Erythroblast (primary cell): Measurements from ENCODE around the gene CLASP1.
"Not testable (repeated sequence)": the region's sequence is repeated elsewhere in the genome, so short reads cannot be mapped to it uniquely, and the experiment has no call there.

ENCODE experiments used
- DNase-seq, 2 experiments: peaks; one replicate each; lab custom pipeline; 2025; lab: John Stamatoyannopoulos, UW
- GATA1 ChIP-seq: IDR thresholded peaks from 2 replicates; pipeline ENCODE4 v1.6.1; 2011; ENCODE audit warnings: low read depth, mild to moderate bottlenecking, control low read depth, low read length, moderate library complexity
- POLR2A ChIP-seq: IDR thresholded peaks from 2 replicates; pipeline ENCODE4 v1.6.1; 2011; ENCODE audit warnings: mild to moderate bottlenecking, low read length

The CLASP1 gene

GRCh38 chr2:121330921-121331320 is 318.3 kb downstream of the CLASP1 start:
- DNase-seq = no peak
- TF ChIP-seq GATA1 (no peak), POLR2A (no peak)

- TF ChIP-seq GATA1 (no peak), POLR2A (no peak)
- DNase-seq = no peak
Measured at GRCh38 chr2:121329786-121330185, 319.5 kb downstream of the CLASP1 start.

- DNase-seq = no peak
- TF ChIP-seq POLR2A = no peak
- TF ChIP-seq GATA1 = no peak
Measured at GRCh38 chr2:121326628-121327027, 322.6 kb downstream of the CLASP1 start.

- no peak for DNase-seq
- TF ChIP-seq GATA1 (no peak), POLR2A (no peak)
Measured at GRCh38 chr2:121324601-121325000, 324.7 kb downstream of the CLASP1 start.

- TF ChIP-seq POLR2A = no peak
- TF ChIP-seq GATA1 = no peak
- no peak for DNase-seq
Measured at GRCh38 chr2:121321476-121321875, 327.8 kb downstream of the CLASP1 start.

- DNase-seq = no peak
- no peak for TF ChIP-seq POLR2A
- no peak for TF ChIP-seq GATA1
Measured at GRCh38 chr2:121319941-121320340, 329.3 kb downstream of the CLASP1 start.

- TF ChIP-seq GATA1 (no peak), POLR2A (no peak)
Measured at GRCh38 chr2:121316986-121317385, 332.3 kb downstream of the CLASP1 start.

GRCh38 chr2:121313701-121314100 is 335.6 kb downstream of the CLASP1 start:
- DNase-seq = not testable (repeated sequence)

More at GRCh38 chr2:121316986-121317385, 332.3 kb downstream of the CLASP1 start:
- no peak for DNase-seq

GRCh38 chr2:121309801-121310200 is 339.5 kb downstream of the CLASP1 start:
- no peak for TF ChIP-seq POLR2A
- no peak for TF ChIP-seq GATA1

GRCh38 chr2:121309323-121309722 is 339.9 kb downstream of the CLASP1 start:
- DNase-seq = no peak
- TF ChIP-seq GATA1 (no peak), POLR2A (no peak)

More at GRCh38 chr2:121309801-121310200, 339.5 kb downstream of the CLASP1 start:
- DNase-seq = peak in 1 of 2 experiments; percentile 17

GRCh38 chr2:121307048-121307447 is 342.2 kb downstream of the CLASP1 start:
- TF ChIP-seq POLR2A (no peak), GATA1 (no peak)

GRCh38 chr2:121304941-121305340 is 344.3 kb downstream of the CLASP1 start:
- DNase-seq = no peak
- TF ChIP-seq POLR2A = no peak
- no peak for TF ChIP-seq GATA1

More at GRCh38 chr2:121307048-121307447, 342.2 kb downstream of the CLASP1 start:
- no peak for DNase-seq

GRCh38 chr2:121303531-121304263 is 345.6 kb downstream of the CLASP1 start:
- TF ChIP-seq GATA1 = no peak
- no peak for TF ChIP-seq POLR2A
- no peak for DNase-seq

GRCh38 chr2:121301190-121301589 is 348.1 kb downstream of the CLASP1 start:
- DNase-seq = not testable (repeated sequence)

- TF ChIP-seq GATA1 = no peak
- TF ChIP-seq POLR2A = no peak
- no peak for DNase-seq
Measured at GRCh38 chr2:121298476-121298875, 350.8 kb downstream of the CLASP1 start.

GRCh38 chr2:121297866-121298265 is 351.4 kb downstream of the CLASP1 start:
- not testable (repeated sequence) for DNase-seq
